Thoracic aorta (tissue), 2 donors: ENCODE results near the gene ADAT2. TPM values are rescaled to one million over a fixed set of nuclear protein-coding genes. Genes with fewer than 3 reads are reported as not detected.

ENCODE experiments used
- ATAC-seq: fragments of 150-250 bp; one replicate; pipeline ENCODE4 v1.8.0; 2017; ENCODE audit warnings: low read depth; ENCODE audit not compliant: insufficient number of reproducible peaks, low FRiP score
- DNase-seq: peaks from one replicate; pipeline ENCODE4 v3.0.0-alpha.2; 2020; ENCODE audit warnings: low spot score
- H3K27ac ChIP-seq, 2 donors: fragments of 200-600 bp; sonication (generic); 1 replicate in 1 of 2; 2 replicates in 1 of 2; pipeline ENCODE4 v1.5.1; 2016; ENCODE audit warnings: mild to moderate bottlenecking in 2 of 2, moderate library complexity in 2 of 2
- H3K27me3 ChIP-seq: fragments of 200-600 bp; sonication (generic); replicated peaks from 2 replicates; pipeline ENCODE4 v1.6.0; 2016; ENCODE audit warnings: mild to moderate bottlenecking; ENCODE audit not compliant: insufficient read depth
- H3K36me3 ChIP-seq: fragments of 200-600 bp; sonication (generic); one replicate; pipeline ENCODE4 v1.5.1; 2016
- H3K4me1 ChIP-seq, 2 donors: fragments of 200-600 bp; sonication (generic); 1 replicate in 1 of 2; 2 replicates in 1 of 2; pipeline versions ENCODE4 v1.5.1 to v1.6.0; 2016; ENCODE audit warnings: low read depth in 2 of 2, mild to moderate bottlenecking in 1 of 2; ENCODE audit not compliant: control insufficient read depth in 1 of 2
- H3K4me3 ChIP-seq: fragments of 200-600 bp; sonication (generic); 2 replicates; pipeline ENCODE4 v1.5.1; 2016; ENCODE audit warnings: mild to moderate bottlenecking
- H3K9me3 ChIP-seq: fragments of 200-600 bp; sonication (generic); 2 replicates; pipeline ENCODE4 v1.5.1; 2016
- CTCF ChIP-seq: fragments of 200-600 bp; sonication (generic); IDR thresholded peaks from one replicate; pipeline ENCODE4 v1.5.1; 2019; ENCODE audit warnings: antibody characterized with exemption
- total RNA-seq, 2 donors: library from RNA; depleted of rRNA; stranded (reverse); fragments of >200 nt; gene quantifications; one replicate each; pipeline versions ENCODE4 v1.1.0 to v1.2.3, GENCODE V29; 2016

Gene ADAT2
- total RNA-seq, 2 donors from 2014 or later = 11.2 to 12.3 TPM

- no peak for DNase-seq
- no peak overlapping the region for H3K4me3 ChIP-seq
- H3K9me3 ChIP-seq = no peaks in the 10 kb centered on the region
- no peak for TF ChIP-seq CTCF
- no peaks in the 10 kb centered on the region for H3K36me3 ChIP-seq
- no peak for ATAC-seq
- H3K4me1 ChIP-seq = no peaks in the 10 kb centered on the region
- no peaks in the 10 kb centered on the region for H3K27me3 ChIP-seq
- no peak overlapping the region for H3K27ac ChIP-seq
These were observed 64.9 kb downstream of the ADAT2 start for GRCh38 chr6:143385636-143386035.

- ATAC-seq = no peak
- H3K9me3 ChIP-seq = no peaks in the 10 kb centered on the region
These were observed 73.6 kb downstream of the ADAT2 start for GRCh38 chr6:143376861-143377260.

GRCh38 chr6:143376375-143376774 lies 74.1 kb downstream of the ADAT2 start:
- no peak for TF ChIP-seq CTCF
- no peak overlapping the region for H3K27ac ChIP-seq
- no peaks in the 10 kb centered on the region for H3K9me3 ChIP-seq
- H3K4me3 ChIP-seq = no peak overlapping the region
- no peak for ATAC-seq
- no peaks in the 10 kb centered on the region for H3K36me3 ChIP-seq
- no peaks in the 10 kb centered on the region for H3K4me1 ChIP-seq
- no peak for DNase-seq
- H3K27me3 ChIP-seq = no peaks in the 10 kb centered on the region

More at GRCh38 chr6:143376861-143377260, 73.6 kb downstream of the ADAT2 start:
- Histone ChIP-seq H3K27ac (no peak overlapping the region), H3K36me3 (no peaks in the 10 kb centered on the region), H3K4me1 (no peaks in the 10 kb centered on the region), H3K4me3 (no peak overlapping the region), H3K27me3 (no peaks in the 10 kb centered on the region)
- no peak for TF ChIP-seq CTCF
- no peak for DNase-seq

DNA sequence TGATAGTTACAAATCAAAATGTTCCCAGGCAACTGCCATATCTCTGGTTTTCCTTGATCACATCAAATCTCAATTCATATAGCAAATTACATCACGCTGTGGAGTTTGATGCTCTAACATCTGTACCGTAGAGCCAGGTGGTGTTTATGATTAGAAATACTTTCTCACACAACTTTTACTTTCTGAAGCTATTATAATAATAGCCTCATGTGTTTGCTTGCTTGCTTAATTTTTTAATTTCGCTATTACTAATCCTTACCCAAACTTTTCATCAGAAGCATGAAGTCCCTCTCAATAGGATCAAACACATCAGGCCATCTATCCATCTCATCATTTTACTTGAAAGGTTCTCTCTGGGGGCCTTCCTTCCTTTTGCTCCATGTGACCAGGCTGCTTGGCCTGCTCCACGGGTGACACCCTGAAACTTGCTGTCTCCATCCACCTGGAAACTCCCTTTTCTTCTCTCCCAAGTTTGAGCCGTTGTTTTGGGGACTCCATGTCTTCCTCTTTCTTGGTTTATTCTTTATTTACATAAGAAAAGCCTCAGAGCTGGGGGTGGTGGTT lies 75.4 kb downstream of the ADAT2 start:
- no peak for ATAC-seq
- H3K9me3 ChIP-seq = no peaks in the 10 kb centered on the region
- no peaks in the 10 kb centered on the region for H3K36me3 ChIP-seq
- no peaks in the 10 kb centered on the region for H3K4me1 ChIP-seq
- no peak for DNase-seq
- no peak overlapping the region for H3K4me3 ChIP-seq
- no peak for TF ChIP-seq CTCF
- H3K27ac ChIP-seq = no peak overlapping the region
- no peaks in the 10 kb centered on the region for H3K27me3 ChIP-seq

GRCh38 chr6:143374014-143374413 lies 76.5 kb downstream of the ADAT2 start:
- no peak for DNase-seq

More at GRCh38 chr6:143374014-143374413, 76.5 kb downstream of the ADAT2 start:
- no peak for ATAC-seq
- no peaks in the 10 kb centered on the region for H3K27me3 ChIP-seq
- no peaks in the 10 kb centered on the region for H3K36me3 ChIP-seq
- no peaks in the 10 kb centered on the region for H3K4me1 ChIP-seq
- no peak overlapping the region for H3K27ac ChIP-seq
- H3K4me3 ChIP-seq = no peak overlapping the region
- no peak for TF ChIP-seq CTCF
- H3K9me3 ChIP-seq = no peaks in the 10 kb centered on the region

Other genes starting within 250 kb of the ADAT2 start
- 10 to 100 TPM; 11.4 to 16.2 TPM for gene PEX3, start 110 bp upstream of the ADAT2 start, total RNA-seq
- 10 to 100 TPM; 40.2 to 54.1 TPM for gene FUCA2, start 61.0 kb upstream of the ADAT2 start, total RNA-seq
- 10 to 100 TPM; 68.5 to 87.7 TPM for gene PHACTR2, start 227.3 kb upstream of the ADAT2 start, total RNA-seq